ENCODE results near the gene HESX1. TPM values are rescaled to one million over a fixed set of nuclear protein-coding genes. Genes with fewer than 3 reads are reported as not detected.

Gene HESX1
- total RNA-seq, 2 experiments from 2014 or later = 0.43 to 0.54 TPM

GRCh38 chr3:57179580-57180410 is 20.0 kb downstream of the HESX1 start:
- no peaks in the 10 kb centered on the region for H3K36me3 Mint-ChIP-seq (ENCODE audit: low read depth)
- intact Hi-C loops (cut with micrococcal nuclease) = no loop called here

GRCh38 chr3:57176045-57176444 is 23.7 kb downstream of the HESX1 start:
- Mint-ChIP-seq H3K4me1 (ENCODE audit: low read depth) (no peaks in the 10 kb centered on the region), H3K4me3 (no peak overlapping the region), H3K9me3 (no peaks in the 10 kb centered on the region), H3K27ac (no peak overlapping the region), H3K36me3 (ENCODE audit: low read depth) (no peaks in the 10 kb centered on the region), H3K27me3 (peaks cover 7% of the 10 kb centered on the region)
- ChIA-PET POLR2A (no interaction called here), CTCF (no interaction called here)
- intact Hi-C loops (cut with micrococcal nuclease) = no loop called here
- no peak for DNase-seq
- TF ChIP-seq CTCF (IDR thresholded peaks at IDR 0.05) = no peak
- no peak for ATAC-seq

More at GRCh38 chr3:57179580-57180410, 20.0 kb downstream of the HESX1 start:
- no peaks in the 10 kb centered on the region for H3K9me3 Mint-ChIP-seq
- H3K4me3 Mint-ChIP-seq = no peak overlapping the region
- DNase-seq (no peak), ATAC-seq (no peak)
- no peaks in the 10 kb centered on the region for H3K4me1 Mint-ChIP-seq (ENCODE audit: low read depth)
- ChIA-PET CTCF (interaction anchor here (1.3 to 1.9 kb wide), 3 partner anchors 8 to 20 kb away, joined by 3 to 9 read pairs (median 4); no protein-coding TSS in a partner anchor), POLR2A (no interaction called here)
- peak; percentile 22 for TF ChIP-seq CTCF (IDR thresholded peaks at IDR 0.05)
- peaks cover 3% of the 10 kb centered on the region for H3K27me3 Mint-ChIP-seq
- H3K27ac Mint-ChIP-seq = no peak overlapping the region

- H3K4me1 Mint-ChIP-seq (ENCODE audit: low read depth) = peaks cover 5% of the 10 kb centered on the region
- ChIA-PET CTCF (interaction anchor here (0.8 kb wide), 1 partner anchor 46 kb away, joined by 3 read pairs; no protein-coding TSS in a partner anchor), POLR2A (no interaction called here)
- no peak overlapping the region for H3K27ac Mint-ChIP-seq
- H3K9me3 Mint-ChIP-seq = no peaks in the 10 kb centered on the region
- TF ChIP-seq CTCF (IDR thresholded peaks at IDR 0.05) = no peak
- H3K27me3 Mint-ChIP-seq = peaks cover 21% of the 10 kb centered on the region
- DNase-seq (no peak), ATAC-seq (no peak)
- no peaks in the 10 kb centered on the region for H3K36me3 Mint-ChIP-seq (ENCODE audit: low read depth)
- intact Hi-C loops (cut with micrococcal nuclease) = no loop called here
- no peak overlapping the region for H3K4me3 Mint-ChIP-seq
Observed at GRCh38 chr3:57173687-57174086, 26.1 kb downstream of the HESX1 start.

GRCh38 chr3:57170946-57171345 is 28.8 kb downstream of the HESX1 start:
- H3K36me3 Mint-ChIP-seq (ENCODE audit: low read depth) = no peaks in the 10 kb centered on the region
- H3K4me3 Mint-ChIP-seq = no peak overlapping the region

More at GRCh38 chr3:57170946-57171345, 28.8 kb downstream of the HESX1 start:
- DNase-seq (no peak), ATAC-seq (no peak)
- intact Hi-C loops (cut with micrococcal nuclease) = no loop called here
- Mint-ChIP-seq H3K4me1 (ENCODE audit: low read depth) (peaks cover 5% of the 10 kb centered on the region), H3K9me3 (no peaks in the 10 kb centered on the region), H3K27ac (no peak overlapping the region), H3K27me3 (peaks cover 42% of the 10 kb centered on the region)
- CTCF ChIA-PET = interaction anchor here (0.6 to 2.9 kb wide), 28 partner anchors 8 to 425 kb away, joined by 3 to 21 read pairs (median 3); partner anchors contain the start of gene APPL1
- POLR2A ChIA-PET = interaction anchor here (1.0 kb wide), 1 partner anchor 764 kb away, joined by 3 read pairs; no protein-coding TSS in a partner anchor
- TF ChIP-seq CTCF (IDR thresholded peaks at IDR 0.05) = no peak
